GM23248 (cell line): ENCODE measurements around the gene MYO5A.

ENCODE experiments used
- EZH2 ChIP-seq: fragments of 200-600 bp; sonication (generic); IDR thresholded peaks from 2 replicates; pipeline ENCODE4 v1.6.1; 2018; ENCODE audit warnings: antibody characterized with exemption, mild to moderate bottlenecking; ENCODE audit not compliant: insufficient read depth, poor library complexity, severe bottlenecking
- EZH2phosphoT487 ChIP-seq: fragments of 200-600 bp; sonication (generic); IDR thresholded peaks from 2 replicates; pipeline ENCODE4 v1.6.1; 2018; ENCODE audit warnings: antibody characterized with exemption, moderate library complexity, mild to moderate bottlenecking, low read depth; ENCODE audit not compliant: insufficient read depth

- TF ChIP-seq EZH2: no peak
- TF ChIP-seq EZH2phosphoT487: no peak
These were observed 119.9 kb downstream of the MYO5A start for GRCh38 chr15:52408823-52409222.
